ENCODE results near the gene TTLL5. TPM values are rescaled to one million over a fixed set of nuclear protein-coding genes. Genes with fewer than 3 reads are reported as not detected.

TTLL5 gene
- total and polyA plus RNA-seq, 2 of the 13 experiments (the other 11 are each of a cell fraction or from before 2014, with no cell fraction given): 11.8 to 18.8 TPM

- TF ChIP-seq YY1 (IDR thresholded peaks at IDR 0.05; ENCODE audit: insufficient read depth, insufficient replicate concordance, low read depth, low read length) (no peak), HOMEZ (CRISPR knock-in tag; IDR thresholded peaks at IDR 0.05; ENCODE audit: low read depth) (no peak), GFI1 (CRISPR knock-in tag; IDR thresholded peaks at IDR 0.05; ENCODE audit: borderline replicate concordance) (peak; percentile 13; the same call in 1 of the 2 replicates), ZHX2 (IDR thresholded peaks at IDR 0.05; ENCODE audit: low read depth) (peak; percentile 83), ZHX2 (CRISPR knock-in tag; IDR thresholded peaks at IDR 0.05; ENCODE audit: borderline replicate concordance) (no peak), RARA (CRISPR knock-in tag; IDR thresholded peaks at IDR 0.05) (no peak), SP140L (CRISPR knock-in tag; IDR thresholded peaks at IDR 0.05; ENCODE audit: borderline replicate concordance) (0 out of 2 replicates have a peak, but pooled peaks have one; percentile 16), NCOA2 (CRISPR knock-in tag; IDR thresholded peaks at IDR 0.05) (peak; percentile 28), ZNF660 (CRISPR knock-in tag; IDR thresholded peaks at IDR 0.05; ENCODE audit: borderline replicate concordance, low read depth) (no peak), ZMAT5 (CRISPR knock-in tag; IDR thresholded peaks at IDR 0.05; ENCODE audit: borderline replicate concordance, low read depth) (no peak), ZNF432 (CRISPR knock-in tag; IDR thresholded peaks at IDR 0.05; ENCODE audit: borderline replicate concordance) (no peak), PTBP1 (IDR thresholded peaks at IDR 0.05; ENCODE audit: low read depth, low read length, poor library complexity, severe bottlenecking) (no peak), ISL2 (CRISPR knock-in tag; IDR thresholded peaks at IDR 0.05) (peak; percentile 71), ZNF570 (CRISPR knock-in tag; IDR thresholded peaks at IDR 0.05; ENCODE audit: borderline replicate concordance) (no peak), ZGPAT (CRISPR knock-in tag; IDR thresholded peaks at IDR 0.05) (peak; percentile 60), PATZ1 (CRISPR knock-in tag; IDR thresholded peaks at IDR 0.05) (peak; percentile 77), NPAS2 (CRISPR knock-in tag; IDR thresholded peaks at IDR 0.05; ENCODE audit: borderline replicate concordance) (no peak)
Observed at GRCh38 chr14:75660630-75661498, at the start of gene TTLL5, which contains the start of gene ERG28 (continued).
